ENCODE data around the gene RALGAPA1. TPM values are rescaled to one million over a fixed set of nuclear protein-coding genes. Genes with fewer than 3 reads are reported as not detected.
"Not testable (repeated sequence)": the region's sequence is repeated elsewhere in the genome, so short reads cannot be mapped to it uniquely, and the experiment has no call there.

RALGAPA1 gene
- total and polyA plus RNA-seq, 2 of the 13 experiments (the other 11 are each of a cell fraction or from before 2014, with no cell fraction given): 65.0 to 89.2 TPM

DNA sequence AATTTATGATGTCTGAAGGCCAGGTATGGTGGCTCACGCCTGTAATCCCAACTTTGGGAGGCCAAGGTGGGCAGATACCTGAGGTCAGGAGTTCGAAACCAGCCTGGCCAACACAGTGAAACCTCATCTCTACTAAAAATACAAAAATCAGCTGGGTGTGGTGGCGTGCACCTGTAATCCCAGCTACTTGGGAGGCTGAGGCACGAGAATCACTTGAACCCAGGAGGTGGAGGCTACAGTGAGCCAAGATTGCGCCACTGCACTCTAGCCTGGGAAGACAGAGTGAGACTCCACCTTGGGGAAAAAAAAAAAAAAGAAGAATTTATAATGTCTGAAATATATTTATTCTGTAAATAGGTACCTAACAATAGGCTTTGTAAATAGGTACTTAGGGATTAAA is 33.0 kb downstream of the RALGAPA1 start:
- WGBS (ENCODE audit: low lambda C conversion rate): 97% methylated on average over 5 of the region's 5 CpGs
- DNase-seq (ENCODE audit: low spot score); FAIRE-seq; H3K4me2 ChIP-seq (ENCODE audit: low read depth, low read length); H3K27ac ChIP-seq (ENCODE audit: extremely low read length, insufficient read depth, low read length); BruUV-seq (replicated peaks); H3K27me3 ChIP-seq (ENCODE audit: control insufficient read depth in 1 of 2, insufficient read depth in 2 of 2, low read length in 2 of 2); intact Hi-C loops (cut with micrococcal nuclease; ENCODE audit: unreplicated experiment); H3K9me3 ChIP-seq (ENCODE audit: low read length); H3K4me3 ChIP-seq (replicated peaks in 1 of 3; ENCODE audit: insufficient read depth in 1 of 3, low read depth in 2 of 3, low read length in 3 of 3); H2AFZ ChIP-seq (ENCODE audit: low read length); H3K9ac ChIP-seq (ENCODE audit: insufficient read depth, low read depth, low read length); in situ Hi-C loops (cut with HindIII; ENCODE audit: extremely low pct_ligation_motif_present, low pct_unique_long_range_greater_than_20kb); POLR2A ChIA-PET; ATAC-seq; H3K4me1 ChIP-seq (ENCODE audit: insufficient read depth, low read length); CTCF ChIA-PET (ENCODE audit: low intra/inter-chr PET ratio, low total read pairs): not testable (repeated sequence)
- peaks cover 51% of the 10 kb centered on the region for H3K79me2 ChIP-seq (ENCODE audit: insufficient read depth, low read length)
- TF ChIP-seq ZMYM3 (CRISPR knock-in tag; IDR thresholded peaks at IDR 0.05) (peak; percentile 54; the same call in 1 of the 2 replicates), POGZ (CRISPR knock-in tag; IDR thresholded peaks at IDR 0.05) (peak; percentile 51; the same call in 1 of the 2 replicates), ZNF460 (CRISPR knock-in tag; IDR thresholded peaks at IDR 0.05; ENCODE audit: borderline replicate concordance) (peak; percentile 62; the same call in 1 of the 2 replicates), GZF1 (CRISPR knock-in tag; IDR thresholded peaks at IDR 0.05) (0 out of 2 replicates have a peak, but pooled peaks have one; percentile 38), RBM22 (optimal IDR thresholded peaks at IDR 0.05; ENCODE audit: low read length) (peak; percentile 23)
- TF ChIP-seq, protein P1, sequence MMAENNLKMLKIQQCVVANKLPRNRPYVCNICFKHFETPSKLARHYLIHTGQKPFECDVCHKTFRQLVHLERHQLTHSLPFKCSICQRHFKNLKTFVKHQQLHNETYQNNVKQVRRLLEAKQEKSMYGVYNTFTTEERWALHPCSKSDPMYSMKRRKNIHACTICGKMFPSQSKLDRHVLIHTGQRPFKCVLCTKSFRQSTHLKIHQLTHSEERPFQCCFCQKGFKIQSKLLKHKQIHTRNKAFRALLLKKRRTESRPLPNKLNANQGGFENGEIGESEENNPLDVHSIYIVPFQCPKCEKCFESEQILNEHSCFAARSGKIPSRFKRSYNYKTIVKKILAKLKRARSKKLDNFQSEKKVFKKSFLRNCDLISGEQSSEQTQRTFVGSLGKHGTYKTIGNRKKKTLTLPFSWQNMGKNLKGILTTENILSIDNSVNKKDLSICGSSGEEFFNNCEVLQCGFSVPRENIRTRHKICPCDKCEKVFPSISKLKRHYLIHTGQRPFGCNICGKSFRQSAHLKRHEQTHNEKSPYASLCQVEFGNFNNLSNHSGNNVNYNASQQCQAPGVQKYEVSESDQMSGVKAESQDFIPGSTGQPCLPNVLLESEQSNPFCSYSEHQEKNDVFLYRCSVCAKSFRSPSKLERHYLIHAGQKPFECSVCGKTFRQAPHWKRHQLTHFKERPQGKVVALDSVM (CRISPR knock-in tag; IDR thresholded peaks at IDR 0.05): peak; percentile 88
- peaks cover 7 to 28% of the 10 kb centered on the region in 2 experiments; a peak in 4 of 5 replicates for H3K36me3 ChIP-seq (replicated peaks in 1 of 2; ENCODE audit: control insufficient read depth in 1 of 2, insufficient read depth in 2 of 2, low read length in 2 of 2)
- peaks cover 23% of the 10 kb centered on the region for H4K20me1 ChIP-seq (ENCODE audit: insufficient read depth, low read length)

DNA sequence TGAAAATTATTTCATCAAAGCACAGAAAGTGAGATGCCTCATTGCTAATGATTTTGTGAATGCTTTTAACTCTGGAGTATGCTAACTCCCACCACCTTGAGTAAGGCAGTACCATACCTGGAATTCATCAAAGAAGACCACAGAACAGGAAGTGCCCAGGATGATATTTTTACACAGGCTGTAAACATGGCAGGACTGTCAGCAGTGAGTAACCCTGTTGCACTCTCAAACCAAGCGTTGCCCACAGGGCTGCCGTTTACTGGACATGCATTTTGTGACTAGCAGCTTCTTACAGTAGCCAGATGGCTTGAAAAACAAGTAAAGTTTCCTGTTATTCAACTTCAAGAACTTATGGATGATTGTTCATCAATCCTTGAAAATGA is 42.4 kb downstream of the RALGAPA1 start:
- TSS peak; percentile 4 for BruUV-seq (replicated peaks)
- Histone ChIP-seq H3K36me3 (replicated peaks in 1 of 2; ENCODE audit: control insufficient read depth in 1 of 2, insufficient read depth in 2 of 2, low read length in 2 of 2) (peaks cover 17 to 55% of the 10 kb centered on the region in 2 experiments), H3K79me2 (ENCODE audit: insufficient read depth, low read length) (no peaks in the 10 kb centered on the region), H2AFZ (ENCODE audit: low read length) (no peak overlapping the region), H3K4me2 (ENCODE audit: low read depth, low read length) (no peak overlapping the region), H3K4me3 (replicated peaks in 1 of 3; ENCODE audit: insufficient read depth in 1 of 3, low read depth in 2 of 3, low read length in 3 of 3) (no peak overlapping the region), H3K4me1 (ENCODE audit: insufficient read depth, low read length) (no peaks in the 10 kb centered on the region), H3K9ac (ENCODE audit: insufficient read depth, low read depth, low read length) (no peak overlapping the region), H3K27ac (ENCODE audit: extremely low read length, insufficient read depth, low read length) (no peak overlapping the region), H3K27me3 (ENCODE audit: control insufficient read depth in 1 of 2, insufficient read depth in 2 of 2, low read length in 2 of 2) (no peaks in the 10 kb centered on the region), H4K20me1 (ENCODE audit: insufficient read depth, low read length) (no peaks in the 10 kb centered on the region), H3K9me3 (ENCODE audit: low read length) (no peaks in the 10 kb centered on the region)
- WGBS (ENCODE audit: low lambda C conversion rate): 97% methylated on average over 2 of the region's 2 CpGs
- FAIRE-seq (no peak), DNase-seq (ENCODE audit: low spot score) (no peak), ATAC-seq (no peak)
- TF ChIP-seq, protein P2, sequence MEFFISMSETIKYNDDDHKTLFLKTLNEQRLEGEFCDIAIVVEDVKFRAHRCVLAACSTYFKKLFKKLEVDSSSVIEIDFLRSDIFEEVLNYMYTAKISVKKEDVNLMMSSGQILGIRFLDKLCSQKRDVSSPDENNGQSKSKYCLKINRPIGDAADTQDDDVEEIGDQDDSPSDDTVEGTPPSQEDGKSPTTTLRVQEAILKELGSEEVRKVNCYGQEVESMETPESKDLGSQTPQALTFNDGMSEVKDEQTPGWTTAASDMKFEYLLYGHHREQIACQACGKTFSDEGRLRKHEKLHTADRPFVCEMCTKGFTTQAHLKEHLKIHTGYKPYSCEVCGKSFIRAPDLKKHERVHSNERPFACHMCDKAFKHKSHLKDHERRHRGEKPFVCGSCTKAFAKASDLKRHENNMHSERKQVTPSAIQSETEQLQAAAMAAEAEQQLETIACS (CRISPR knock-in tag; IDR thresholded peaks at IDR 0.05): no peak
- TF ChIP-seq ZNF549 (CRISPR knock-in tag; IDR thresholded peaks at IDR 0.05) (no peak), ZNF558 (CRISPR knock-in tag; IDR thresholded peaks at IDR 0.05; ENCODE audit: borderline replicate concordance) (no peak), SIX1 (CRISPR knock-in tag; IDR thresholded peaks at IDR 0.05; ENCODE audit: borderline replicate concordance) (no peak), RNF2 (conservative IDR thresholded peaks at IDR 0.05; ENCODE audit: low read depth) (no peak), GATAD2A (CRISPR knock-in tag; IDR thresholded peaks at IDR 0.05) (no peak)
- TF ChIP-seq, protein P3, sequence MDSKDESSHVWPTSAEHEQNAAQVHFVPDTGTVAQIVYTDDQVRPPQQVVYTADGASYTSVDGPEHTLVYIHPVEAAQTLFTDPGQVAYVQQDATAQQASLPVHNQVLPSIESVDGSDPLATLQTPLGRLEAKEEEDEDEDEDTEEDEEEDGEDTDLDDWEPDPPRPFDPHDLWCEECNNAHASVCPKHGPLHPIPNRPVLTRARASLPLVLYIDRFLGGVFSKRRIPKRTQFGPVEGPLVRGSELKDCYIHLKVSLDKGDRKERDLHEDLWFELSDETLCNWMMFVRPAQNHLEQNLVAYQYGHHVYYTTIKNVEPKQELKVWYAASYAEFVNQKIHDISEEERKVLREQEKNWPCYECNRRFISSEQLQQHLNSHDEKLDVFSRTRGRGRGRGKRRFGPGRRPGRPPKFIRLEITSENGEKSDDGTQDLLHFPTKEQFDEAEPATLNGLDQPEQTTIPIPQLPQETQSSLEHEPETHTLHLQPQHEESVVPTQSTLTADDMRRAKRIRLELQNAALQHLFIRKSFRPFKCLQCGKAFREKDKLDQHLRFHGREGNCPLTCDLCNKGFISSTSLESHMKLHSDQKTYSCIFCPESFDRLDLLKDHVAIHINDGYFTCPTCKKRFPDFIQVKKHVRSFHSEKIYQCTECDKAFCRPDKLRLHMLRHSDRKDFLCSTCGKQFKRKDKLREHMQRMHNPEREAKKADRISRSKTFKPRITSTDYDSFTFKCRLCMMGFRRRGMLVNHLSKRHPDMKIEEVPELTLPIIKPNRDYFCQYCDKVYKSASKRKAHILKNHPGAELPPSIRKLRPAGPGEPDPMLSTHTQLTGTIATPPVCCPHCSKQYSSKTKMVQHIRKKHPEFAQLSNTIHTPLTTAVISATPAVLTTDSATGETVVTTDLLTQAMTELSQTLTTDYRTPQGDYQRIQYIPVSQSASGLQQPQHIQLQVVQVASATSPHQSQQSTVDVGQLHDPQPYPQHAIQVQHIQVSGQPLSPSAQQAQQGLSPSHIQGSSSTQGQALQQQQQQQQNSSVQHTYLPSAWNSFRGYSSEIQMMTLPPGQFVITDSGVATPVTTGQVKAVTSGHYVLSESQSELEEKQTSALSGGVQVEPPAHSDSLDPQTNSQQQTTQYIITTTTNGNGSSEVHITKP (CRISPR knock-in tag; IDR thresholded peaks at IDR 0.05; ENCODE audit: low read depth): no peak
- CTCF ChIA-PET (ENCODE audit: low intra/inter-chr PET ratio, low total read pairs): no interaction called here
- POLR2A ChIA-PET: interaction anchor here (1.4 kb wide), 1 partner anchor 59 kb away, joined by 3 read pairs; the partner anchor contains the start of gene BRMS1L
- intact Hi-C loops (cut with micrococcal nuclease; ENCODE audit: unreplicated experiment): no loop called here
- in situ Hi-C loops (cut with HindIII; ENCODE audit: extremely low pct_ligation_motif_present, low pct_unique_long_range_greater_than_20kb): no loop called here
